Stimulated activated CD8-positive, alpha-beta memory T cell treated with anti-CD3 and anti-CD28 coated beads, Interleukin-4, amount 100 ng/mL, for 1 hour (primary cell): ENCODE data around the gene AMOTL1.

Source experiments
- DNase-seq, 2 donors: peaks; one replicate each; pipeline ENCODE4 v3.0.0-alpha.2; 2020; ENCODE audit warnings: low read depth in 2 of 2, low spot score in 1 of 2

The AMOTL1 gene, protein sequence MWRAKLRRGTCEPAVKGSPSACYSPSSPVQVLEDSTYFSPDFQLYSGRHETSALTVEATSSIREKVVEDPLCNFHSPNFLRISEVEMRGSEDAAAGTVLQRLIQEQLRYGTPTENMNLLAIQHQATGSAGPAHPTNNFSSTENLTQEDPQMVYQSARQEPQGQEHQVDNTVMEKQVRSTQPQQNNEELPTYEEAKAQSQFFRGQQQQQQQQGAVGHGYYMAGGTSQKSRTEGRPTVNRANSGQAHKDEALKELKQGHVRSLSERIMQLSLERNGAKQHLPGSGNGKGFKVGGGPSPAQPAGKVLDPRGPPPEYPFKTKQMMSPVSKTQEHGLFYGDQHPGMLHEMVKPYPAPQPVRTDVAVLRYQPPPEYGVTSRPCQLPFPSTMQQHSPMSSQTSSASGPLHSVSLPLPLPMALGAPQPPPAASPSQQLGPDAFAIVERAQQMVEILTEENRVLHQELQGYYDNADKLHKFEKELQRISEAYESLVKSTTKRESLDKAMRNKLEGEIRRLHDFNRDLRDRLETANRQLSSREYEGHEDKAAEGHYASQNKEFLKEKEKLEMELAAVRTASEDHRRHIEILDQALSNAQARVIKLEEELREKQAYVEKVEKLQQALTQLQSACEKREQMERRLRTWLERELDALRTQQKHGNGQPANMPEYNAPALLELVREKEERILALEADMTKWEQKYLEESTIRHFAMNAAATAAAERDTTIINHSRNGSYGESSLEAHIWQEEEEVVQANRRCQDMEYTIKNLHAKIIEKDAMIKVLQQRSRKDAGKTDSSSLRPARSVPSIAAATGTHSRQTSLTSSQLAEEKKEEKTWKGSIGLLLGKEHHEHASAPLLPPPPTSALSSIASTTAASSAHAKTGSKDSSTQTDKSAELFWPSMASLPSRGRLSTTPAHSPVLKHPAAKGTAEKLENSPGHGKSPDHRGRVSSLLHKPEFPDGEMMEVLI

DNA sequence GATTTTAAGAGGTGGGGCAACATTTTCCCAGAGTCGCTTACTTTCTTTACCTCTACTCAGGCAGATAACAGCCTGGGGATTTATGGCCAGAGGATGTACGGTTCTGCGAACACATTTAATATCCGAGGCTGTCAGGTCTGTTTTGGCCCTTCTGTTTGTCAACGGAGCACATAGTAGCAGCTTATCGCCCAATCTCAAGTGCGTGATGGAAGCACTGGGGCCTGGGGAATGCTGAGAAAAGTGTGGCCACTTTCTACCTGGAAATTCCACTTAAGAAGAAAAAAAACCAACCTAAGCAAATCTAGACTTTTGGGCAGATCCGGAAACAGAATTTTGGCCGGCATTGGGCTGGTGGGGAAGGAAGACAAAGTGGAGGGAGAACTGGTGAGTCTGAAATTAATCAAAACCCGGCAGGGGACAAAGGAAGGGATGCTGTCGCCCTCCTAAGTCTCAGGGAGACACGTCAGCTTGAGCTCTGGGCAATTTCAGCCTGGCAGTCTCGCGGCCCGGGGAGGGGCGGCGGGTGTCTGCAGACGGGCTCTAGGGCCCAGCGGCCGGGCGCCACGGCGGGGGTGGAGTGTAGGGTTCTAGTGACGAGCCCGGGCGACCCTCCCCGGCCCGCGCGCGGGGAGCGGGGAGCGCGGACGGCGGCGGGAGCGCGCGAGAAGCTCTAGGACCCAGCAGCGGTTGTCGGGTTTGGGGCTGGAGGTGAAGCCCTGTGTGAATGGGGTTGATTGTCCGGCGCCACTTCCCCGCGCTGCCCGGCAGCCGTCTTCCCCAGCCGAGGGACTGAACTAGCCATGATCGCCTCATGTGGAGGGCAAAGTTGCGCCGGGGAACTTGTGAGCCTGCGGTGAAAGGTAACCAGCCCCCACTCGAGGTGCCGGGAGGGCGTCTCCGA is at the start of gene AMOTL1:
TSS of gene AMOTL1 (plus strand) at position 656 of the 901 bp plus-strand sequence. CDS start at position 812, 156 bp downstream.
- no peak for DNase-seq

DNA sequence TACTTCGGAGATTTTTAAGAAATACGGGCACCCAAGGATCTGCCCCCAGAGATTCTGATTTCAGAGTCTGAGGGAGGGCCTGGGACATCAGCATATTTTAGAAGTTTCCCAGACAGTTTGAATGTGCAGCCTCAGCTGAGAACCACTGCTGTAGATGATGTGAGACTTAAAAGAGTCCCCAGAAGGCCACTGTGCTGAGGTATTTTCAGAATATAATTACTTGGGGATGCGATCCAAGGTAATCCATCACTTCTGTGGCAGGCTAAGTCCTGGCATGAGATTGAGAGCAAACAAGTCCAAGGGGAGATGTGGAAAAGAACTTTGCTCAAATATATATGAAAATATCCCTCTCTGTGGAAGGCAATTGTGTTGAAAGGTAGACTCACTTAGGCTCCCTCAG is 48.3 kb upstream of the AMOTL1 start:
- no peak for DNase-seq

DNA sequence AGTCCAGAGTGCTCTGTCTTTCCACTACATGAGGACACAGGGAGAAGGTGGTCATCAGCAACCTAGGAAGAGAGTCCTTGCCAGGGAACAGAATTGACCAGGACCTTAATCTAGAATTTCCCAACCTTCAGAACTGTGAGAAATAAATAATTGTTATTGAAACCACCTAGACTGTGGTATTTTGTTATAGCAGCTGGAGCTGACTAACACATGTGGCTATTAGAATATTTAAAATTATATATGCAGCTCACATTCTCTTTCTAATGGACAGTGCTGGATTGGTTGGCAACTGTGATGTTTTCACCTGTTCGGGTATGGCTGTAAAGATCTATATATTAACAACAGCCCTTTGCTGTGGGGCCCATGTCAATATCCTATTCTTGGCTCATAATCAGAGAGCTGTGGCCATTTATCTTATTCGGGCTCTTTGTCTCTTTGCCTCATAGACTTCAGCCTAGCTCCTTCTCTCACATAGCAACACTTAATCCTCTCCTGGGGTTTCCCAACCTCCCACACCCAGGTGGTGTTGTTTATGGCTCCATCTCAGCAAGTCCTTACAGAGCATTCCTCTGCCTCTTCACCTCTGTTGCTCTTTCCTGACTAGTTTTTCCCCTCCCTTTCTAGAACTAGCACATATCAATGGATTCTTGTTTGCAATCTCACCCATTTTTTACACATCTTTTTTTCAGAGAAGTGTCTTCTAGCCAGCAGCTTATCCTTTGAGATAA is 46.4 kb upstream of the AMOTL1 start:
- no peak for DNase-seq

DNA sequence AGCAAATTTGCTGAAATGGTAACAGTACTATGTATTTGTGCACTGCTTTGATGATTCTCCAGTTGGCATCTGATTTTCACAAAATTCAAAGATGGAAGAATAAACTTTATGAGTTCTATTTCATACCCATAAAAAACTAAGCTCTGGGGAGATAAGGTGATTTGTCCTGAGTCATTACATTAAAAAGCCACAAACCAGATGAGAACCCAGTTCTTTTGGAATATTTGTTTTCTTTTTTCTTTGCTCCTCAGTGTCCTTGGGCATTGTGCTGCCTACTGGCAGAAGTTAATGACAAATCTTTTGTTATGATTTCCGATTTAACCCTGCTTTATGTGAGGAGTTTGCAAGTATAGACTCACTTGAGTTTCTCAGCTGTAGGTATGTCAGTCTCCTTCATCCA is 45.4 kb upstream of the AMOTL1 start:
- DNase-seq, result no peak

DNA sequence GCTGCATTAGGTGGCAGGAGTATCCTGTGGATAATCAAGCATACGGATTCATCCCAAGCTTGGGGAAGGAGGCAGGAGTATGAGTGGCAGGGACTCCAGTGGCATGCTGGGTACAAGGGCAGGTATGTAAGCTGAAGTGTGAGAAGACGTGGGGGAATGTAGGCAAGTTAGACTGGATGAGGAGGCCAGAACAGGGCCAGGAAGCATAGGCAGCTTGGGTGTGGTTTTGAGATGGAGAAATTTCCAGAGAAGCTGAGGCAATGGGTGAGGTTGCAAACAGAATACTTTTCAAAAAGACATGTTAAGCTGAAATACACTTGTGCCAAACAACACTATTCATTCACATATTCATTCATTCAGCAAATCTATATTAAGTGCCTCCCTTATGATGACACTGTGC is 43.1 kb upstream of the AMOTL1 start:
- no peak for DNase-seq

DNA sequence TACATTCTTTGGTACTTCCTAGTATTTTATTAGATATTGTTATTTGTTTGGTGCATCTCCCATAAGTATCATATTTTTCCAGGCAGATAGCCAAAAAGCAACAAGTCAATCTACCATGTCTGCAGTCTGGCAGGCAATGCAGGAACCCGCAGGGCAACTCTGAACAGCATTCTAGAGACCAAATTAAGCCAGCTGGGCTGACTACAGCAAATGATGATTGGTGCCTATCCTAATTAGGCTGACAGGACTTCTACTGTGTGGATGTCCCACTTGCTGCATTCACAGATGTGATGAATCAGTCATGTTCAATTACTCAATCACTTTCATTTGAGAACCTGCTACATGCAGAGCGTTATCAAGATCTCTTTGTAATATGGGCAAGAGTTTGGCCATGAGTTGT is 40.3 kb upstream of the AMOTL1 start:
- no peak for DNase-seq

DNA sequence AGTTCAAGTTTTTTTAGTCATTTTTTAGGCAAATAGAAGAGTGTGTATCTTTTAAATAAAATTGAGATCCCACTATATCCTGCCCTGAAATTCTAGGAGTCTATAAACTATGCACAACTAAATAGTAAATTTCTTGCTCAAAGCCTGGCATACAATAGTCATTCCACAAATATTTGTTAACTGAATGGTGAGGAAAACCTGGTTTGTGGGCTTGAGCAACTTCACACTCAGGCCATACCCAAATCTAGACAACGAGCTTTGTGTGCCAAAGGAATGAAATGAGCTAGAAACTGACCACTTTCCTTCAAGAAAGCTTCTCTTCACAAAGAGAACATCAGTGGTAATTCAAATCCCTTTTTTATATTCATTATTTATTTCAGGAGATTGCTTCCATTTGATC is 39.6 kb upstream of the AMOTL1 start:
- no peak for DNase-seq

DNA sequence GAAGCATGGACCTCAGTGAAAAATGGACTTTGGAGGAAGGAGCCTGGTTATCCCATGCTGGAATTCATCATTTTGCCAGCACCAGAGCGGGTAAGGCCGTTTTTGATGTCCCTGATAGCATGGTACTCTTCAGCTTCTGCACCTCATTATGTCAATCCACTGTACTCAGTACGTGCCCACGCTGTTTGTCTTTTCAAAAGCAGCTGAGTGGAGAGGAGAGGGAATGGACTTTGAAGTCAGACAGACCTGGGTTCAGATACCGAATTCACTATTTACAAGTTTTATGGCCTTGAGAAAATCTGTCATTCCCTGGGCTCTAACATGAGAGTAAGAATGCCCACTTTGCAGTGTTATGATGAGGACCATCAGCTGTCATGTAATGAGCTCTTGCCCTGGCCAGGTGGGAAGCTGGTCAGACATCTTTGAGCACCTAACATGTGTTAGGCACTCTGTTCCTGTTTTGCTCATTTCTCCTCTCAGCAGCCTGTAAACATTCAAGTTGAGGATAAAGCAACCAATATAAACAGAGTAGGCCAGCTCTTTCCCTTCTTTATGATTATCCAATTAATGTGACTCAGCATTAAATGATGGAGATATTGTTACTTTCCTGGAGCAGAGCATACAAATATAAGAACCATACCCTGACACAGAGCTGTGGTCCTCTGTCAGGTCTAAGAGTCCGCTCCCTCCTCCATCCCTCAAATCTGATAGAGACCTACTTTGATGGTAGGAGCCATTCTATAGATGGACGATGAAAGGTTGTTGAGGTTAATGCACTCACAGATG is 39.0 kb upstream of the AMOTL1 start:
- DNase-seq, result no peak

DNA sequence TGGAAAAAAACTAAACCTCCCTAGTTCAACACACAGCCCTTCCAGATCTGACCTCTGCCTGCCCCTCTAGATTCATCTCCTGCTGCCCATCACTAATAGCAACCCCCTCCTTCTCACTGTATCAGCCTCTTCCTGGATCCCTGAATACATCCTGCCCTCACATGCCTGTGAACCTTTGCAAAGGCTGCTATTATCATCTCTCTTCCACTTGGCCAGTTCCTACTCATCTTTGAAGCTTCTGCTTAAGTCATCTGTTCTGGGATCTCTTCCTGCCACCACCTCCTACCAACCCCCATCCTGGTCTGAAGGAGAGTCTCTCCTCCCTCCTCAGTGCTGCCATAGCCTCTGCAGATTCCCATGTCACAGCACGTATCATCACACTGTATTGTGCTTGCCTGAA is 38.0 kb upstream of the AMOTL1 start:
- DNase-seq, result no peak

DNA sequence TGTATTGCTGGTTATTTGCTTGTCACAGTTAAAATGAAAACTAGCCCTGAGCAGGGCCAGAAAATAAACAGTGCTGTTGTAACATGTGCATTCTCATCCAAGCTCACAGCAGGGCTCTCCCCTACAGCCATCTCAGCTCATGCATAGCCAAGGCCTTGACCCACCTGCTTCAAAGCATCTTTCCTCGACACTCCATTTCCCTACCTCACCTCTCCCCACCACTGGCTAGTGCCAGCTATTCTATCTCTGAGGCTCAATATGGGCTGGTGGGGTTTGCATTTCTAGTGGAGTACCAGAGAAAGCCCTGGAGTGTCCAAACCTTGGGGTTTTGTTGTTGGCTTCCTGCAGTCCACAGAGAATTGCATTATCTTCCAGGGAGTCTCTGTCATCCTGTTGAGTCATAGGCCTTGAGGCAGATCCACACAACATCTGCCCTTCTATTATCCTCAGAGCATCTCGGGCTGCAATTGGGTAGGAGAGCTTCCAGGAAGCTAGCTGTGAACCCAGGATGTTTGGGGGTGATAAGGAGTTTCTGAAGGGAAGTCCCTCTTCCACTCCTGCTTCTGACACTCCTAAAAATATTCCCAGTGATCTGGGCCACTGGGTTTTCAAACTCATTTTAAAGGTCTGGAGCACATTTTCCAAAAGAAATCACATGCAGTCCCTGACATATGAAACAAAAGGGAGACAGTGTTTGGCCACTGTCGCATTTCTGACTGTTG is 36.1 kb upstream of the AMOTL1 start:
- no peak for DNase-seq

DNA sequence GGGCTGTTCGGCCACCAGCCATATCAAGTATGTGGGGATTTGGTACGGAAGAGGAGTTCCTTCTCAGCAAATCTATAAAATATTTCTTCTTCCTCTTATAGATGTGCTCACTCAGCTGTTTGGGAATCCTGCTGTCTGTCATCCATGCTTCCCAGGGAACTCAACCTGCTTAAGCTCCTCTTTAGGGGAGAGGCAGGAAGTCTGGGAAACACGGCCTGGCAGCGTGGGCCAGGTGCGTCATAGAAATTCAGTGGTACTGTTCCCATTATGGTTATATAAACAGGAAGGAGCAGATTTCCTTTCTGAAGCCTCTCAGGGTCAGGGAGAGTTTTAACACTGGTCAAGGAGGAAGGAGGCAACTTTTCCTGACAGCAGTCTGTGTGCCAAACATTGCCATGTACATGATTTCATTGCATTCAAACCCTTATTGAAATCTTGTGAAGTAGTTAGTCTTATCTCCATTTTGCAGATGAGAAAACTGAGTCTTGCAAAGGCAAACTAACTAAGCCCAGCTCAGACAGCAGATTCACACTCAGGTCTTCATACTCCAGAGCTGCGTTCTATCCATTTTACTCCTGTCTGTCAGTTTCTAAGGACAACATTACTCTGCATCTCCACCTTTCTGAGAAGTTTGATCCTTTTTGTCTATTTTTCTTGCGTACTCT is 35.4 kb upstream of the AMOTL1 start:
- DNase-seq, result no peak

DNA sequence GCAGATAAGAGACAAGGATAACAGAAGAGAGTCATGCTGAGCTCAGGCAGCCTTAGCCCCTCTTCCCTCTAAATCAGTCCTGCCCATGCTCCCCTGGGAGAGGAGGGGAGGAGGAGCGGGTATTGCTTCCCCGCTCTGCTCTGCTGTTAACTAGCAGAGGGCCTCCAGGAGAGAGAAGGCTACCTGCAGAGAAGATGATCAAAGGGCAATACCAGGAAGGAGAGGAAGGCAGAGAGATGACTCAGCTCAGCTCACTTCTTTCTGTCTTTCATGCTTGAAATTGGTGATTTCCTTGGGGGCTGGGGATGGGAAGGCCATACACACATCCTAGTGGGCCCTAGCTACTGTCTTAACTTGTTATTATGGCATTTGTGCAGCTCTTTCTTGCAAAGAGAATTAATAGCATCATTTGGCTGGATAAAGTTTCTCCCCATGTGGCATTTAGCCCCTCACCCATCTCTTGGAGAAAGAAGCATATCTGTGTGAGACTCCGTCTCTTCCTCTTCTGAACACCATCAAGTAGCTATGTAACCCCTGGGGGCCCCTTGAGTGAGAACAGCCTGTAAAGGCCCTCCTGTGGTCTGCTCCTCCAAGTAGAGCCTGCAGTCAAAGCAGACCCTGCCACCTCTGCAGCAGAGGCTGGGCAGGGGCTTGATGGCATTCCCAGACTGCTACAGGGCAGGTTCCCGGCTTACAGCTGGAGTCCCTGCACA is 33.4 kb upstream of the AMOTL1 start:
- DNase-seq, result no peak

DNA sequence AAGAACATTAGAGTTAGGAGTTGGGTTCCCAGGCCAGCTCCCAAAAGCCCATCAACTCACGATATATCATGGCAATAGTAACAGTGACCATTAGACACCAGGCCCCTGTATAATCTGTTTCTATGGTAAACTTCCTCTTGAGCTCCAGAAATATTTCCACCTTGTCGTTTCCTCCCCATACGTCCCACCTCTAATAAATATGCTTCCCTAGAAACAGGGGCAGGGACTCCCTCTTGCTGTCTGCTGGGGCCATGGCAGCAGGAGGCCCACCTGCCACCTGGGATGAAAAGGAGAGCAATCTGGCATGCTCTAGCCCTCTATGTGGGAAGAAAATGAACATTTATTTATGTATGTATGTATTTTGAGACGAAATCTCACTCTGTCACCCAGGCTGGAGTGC is 32.2 kb upstream of the AMOTL1 start:
- no peak for DNase-seq

DNA sequence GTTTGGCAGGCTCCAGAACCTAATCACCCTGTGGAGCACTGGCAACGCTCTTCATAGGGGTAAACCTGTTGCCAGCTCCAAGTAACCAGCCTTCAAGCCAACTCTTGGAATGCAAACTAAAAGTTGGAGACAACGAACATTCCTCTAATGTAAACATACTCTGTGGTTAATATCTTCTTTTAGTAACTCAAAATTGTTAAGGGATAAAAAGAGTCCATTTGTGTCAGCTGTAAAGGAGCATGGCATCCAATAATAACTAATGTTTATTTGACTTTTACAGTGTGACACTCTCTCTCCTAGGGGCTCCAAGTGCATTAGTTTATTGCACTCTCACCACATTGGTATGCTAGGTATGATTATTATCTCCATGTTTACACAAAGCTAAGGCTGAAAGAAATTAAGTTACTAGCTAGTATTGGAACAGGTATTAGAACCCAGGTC is 31.0 kb upstream of the AMOTL1 start:
- no peak for DNase-seq

DNA sequence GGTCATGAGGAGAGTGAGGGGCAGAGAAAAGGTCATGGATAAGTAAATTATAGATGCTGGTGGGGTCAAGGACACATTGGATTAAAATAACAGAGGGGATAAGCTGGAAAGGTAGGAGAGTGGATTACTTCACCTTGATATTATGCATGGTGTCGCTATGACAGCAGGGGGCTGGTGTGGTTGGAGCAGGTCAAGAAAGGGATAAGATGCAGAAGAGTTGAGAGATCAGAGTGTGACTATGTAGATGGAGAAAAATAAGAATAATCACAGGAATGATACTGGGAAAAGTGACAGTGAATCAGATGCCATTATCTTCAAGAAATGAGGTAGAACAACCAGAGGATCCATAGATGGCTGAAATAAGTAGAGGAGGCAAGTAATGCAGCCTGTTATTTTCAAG is 29.4 kb upstream of the AMOTL1 start:
- no peak for DNase-seq

DNA sequence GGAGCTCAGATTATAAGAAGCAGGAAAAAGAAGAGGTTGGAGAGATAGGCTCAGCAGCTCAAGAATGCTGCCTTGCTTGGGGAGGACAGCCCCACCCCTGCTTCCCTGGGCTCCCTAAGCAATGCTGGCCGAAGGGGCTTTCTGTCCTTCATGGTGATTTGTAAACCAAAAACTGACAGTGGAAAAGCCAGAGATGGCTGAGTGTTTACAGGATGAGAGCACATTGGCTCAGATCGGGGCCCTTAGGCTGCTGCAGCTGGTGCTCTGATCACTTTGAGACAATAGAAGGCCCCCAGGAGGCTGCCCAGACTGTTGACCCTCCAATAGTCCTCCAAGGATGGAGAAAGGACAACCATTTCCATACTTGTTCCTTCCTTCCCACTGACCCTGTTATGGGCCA is 28.8 kb upstream of the AMOTL1 start:
- no peak for DNase-seq

DNA sequence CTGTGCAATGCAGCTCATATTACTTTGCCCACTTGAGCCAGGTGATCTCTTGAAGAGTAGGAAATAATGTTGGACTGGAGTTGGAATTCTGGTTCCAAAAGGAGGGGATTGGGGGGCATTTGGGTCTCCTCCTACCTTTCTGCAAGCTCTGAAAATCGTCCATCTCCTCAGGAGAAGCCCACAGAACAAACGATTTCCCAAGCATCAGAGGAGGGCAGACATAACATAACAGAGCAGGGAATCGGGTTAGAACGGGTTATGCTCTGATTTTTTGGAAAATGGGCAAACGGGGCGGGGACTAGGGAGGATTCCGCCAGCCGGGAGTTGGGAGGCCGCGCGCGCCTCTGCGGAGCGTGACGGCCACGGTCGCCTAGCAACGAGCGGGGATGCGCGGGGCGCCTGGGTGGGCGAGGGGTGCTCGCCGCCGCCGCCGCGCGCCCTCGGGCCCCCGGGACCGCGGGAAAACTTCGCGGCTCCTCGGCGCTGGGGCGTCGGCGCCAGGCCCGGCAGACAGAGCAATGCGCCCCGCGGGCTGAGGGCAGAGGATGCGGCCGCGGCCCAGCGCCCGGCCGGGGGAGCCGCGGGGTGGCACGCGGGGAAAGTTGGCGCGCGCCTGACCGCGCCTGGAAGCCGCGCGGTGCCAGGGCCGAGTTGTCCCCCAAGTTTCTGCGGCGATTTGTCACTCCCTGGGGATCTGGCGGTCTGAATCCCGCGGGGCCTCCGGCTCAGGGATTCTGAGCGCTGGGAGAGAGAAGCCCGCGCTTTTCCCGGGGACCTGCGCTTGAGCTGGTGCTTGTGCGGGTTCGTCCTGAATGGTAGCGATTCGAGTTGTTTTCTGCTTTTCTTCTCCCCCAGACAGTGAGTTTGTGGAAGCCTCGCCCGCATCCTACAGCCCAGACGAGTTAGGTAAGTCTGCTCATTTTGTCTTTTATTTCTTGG is 27.8 kb upstream of the AMOTL1 start:
- DNase-seq, result no peak
